ENCODE data around the gene TAS2R5.
"Not testable (repeated sequence)": the region's sequence is repeated elsewhere in the genome, so short reads cannot be mapped to it uniquely, and the experiment has no call there.

GRCh38 chr7:141822432-141822831 is 32.4 kb downstream of the TAS2R5 start:
- not testable (repeated sequence) for TF ChIP-seq EZH2phosphoT487 (IDR thresholded peaks at IDR 0.05; ENCODE audit: borderline replicate concordance, low read length); CTCF (conservative IDR thresholded peaks at IDR 0.05; ENCODE audit: low read depth, low read length)
